ENCODE data around the gene C22orf23.

The C22orf23 gene

DNA sequence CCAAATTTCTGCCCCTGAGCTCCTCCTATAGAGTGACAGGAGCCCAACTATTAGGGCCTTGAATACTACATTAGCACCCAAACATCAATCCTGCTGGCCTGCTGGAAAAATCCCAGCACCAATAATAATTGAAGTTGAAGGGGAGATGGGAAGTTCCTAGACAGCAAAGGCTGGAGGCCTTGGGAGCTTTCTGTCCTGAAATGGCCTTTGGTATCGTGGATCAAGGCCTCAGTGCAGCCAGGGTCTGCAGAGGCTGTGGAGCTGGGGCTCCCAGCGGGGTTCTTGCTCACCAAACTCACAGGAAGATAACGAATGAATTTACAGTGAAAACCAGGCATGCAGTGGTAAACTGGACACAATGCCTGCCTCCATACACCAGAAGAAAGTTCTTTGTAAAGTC is 56.5 kb downstream of the C22orf23 start:
- DNase-seq (ENCODE audit: low spot score) = peak; percentile 10

DNA sequence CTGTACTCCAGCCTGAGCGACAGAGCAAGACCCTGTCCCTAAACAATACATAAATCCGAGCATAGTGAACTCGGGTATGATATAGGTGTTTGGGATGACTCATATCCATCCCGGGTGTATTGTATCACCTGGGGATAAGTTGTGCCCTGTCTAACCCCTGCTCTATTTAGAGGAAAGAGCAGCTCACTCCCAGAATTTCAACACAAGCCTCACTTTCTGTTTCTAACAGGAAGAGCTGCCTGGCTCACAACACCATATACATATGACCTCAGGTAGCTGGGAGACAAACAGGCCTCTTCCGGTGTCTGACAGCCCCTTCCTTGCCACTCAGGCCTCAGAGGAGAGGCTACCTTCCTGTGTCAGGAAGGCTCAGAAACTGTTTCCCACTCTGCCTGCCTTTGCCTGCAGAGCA is 57.2 kb downstream of the C22orf23 start:
- DNase-seq (ENCODE audit: low spot score) = peak; percentile 61

DNA sequence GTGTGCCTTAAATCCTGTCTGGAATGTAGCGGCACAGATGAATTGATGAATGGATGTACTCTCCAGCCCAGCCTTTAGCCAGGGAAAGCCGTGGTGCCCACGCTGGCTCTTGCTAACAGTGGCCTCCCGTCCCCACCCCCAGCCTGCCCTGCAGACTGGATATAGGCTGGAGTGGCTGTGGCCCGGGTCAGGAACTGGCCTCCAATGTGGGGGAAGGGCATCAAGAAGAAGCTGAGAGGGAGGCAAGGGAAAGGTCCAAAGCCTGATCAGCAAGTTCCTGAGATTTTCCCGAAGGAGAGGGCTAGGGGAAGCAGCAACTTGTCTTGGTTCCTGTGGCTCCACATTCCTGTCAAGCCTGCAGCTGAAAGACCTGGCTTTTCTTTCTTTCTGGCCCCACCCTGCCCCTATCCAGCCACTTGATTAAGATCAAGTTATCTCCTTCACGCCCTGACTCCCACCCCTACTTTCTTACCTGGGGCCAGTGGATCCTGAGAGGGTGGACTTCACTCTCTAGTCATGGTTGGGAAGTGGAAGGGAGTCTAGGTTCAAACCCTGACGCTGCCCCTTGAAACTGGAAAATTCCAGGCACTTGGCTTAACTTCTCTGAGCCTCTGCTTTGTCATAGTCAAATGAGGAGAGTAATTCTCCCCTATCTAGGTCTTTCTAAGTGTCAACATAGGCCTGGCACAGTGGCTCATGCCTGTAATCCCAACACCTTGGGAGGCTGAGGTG is 58.3 kb downstream of the C22orf23 start:
- peak; percentile 30 for DNase-seq (ENCODE audit: low spot score)

DNA sequence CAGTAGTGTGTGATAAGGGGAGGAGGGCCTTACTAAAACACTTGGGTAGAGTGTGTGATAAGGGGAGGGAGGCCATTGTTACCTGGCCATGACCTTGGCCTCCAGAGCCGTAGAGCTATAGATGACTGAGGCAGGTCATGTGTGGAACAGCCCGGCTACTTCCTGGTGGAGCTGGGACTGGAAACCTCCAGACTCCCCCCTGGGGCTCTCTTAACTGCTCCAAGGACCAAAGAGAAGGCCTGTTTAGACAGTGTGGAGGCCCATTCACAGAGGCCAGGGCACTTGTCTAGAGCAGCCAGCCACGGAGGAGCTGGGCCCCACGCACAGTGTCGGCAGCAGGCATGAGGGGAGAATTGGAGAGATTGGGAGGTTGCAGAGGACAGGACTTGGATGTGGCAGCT is 59.8 kb downstream of the C22orf23 start:
- peak; percentile 12 for DNase-seq (ENCODE audit: low spot score)
